Keratinocyte (primary cell): Measurements from ENCODE around the gene ANXA11. TPM values are rescaled to one million over a fixed set of nuclear protein-coding genes. Genes with fewer than 3 reads are reported as not detected.
A peak's percentile ranks its signal among the peaks of the same experiment; 100 is the strongest.
"Not testable (repeated sequence)": the region's sequence is repeated elsewhere in the genome, so short reads cannot be mapped to it uniquely, and the experiment has no call there.

ENCODE experiments used
- DNase-seq: peaks from one replicate; pipeline ENCODE4 v3.0.0-alpha.2; 2011; ENCODE audit warnings: low read depth, missing footprints, low spot score
- FAIRE-seq: peaks from 2 replicates; lab custom pipeline; 2011; peaks lifted over from hg19 to GRCh38; lab: Jason Lieb, UNC
- H2AFZ ChIP-seq: 2 replicates; pipeline ENCODE4 v1.6.0; 2012; ENCODE audit warnings: low read length, control low read depth, inconsistent platforms; ENCODE audit not compliant: control insufficient read depth
- H3K27ac ChIP-seq: 2 replicates; pipeline ENCODE4 v1.5.1; 2011; ENCODE audit warnings: low read length; ENCODE audit not compliant: control insufficient read depth, insufficient read depth
- H3K27me3 ChIP-seq: 3 replicates; pipeline ENCODE4 v1.6.0; 2011; ENCODE audit warnings: low read length; ENCODE audit not compliant: control insufficient read depth, insufficient read depth; ENCODE audit errors: extremely low read depth
- H3K36me3 ChIP-seq, 2 experiments: 2 replicates in 1 of 2; 3 replicates in 1 of 2; pipeline ENCODE4 v1.5.1; 2011; ENCODE audit warnings: low read length in 2 of 2, mild to moderate bottlenecking in 1 of 2; ENCODE audit not compliant: control insufficient read depth in 2 of 2, insufficient read depth in 2 of 2; ENCODE audit errors: extremely low read depth in 1 of 2
- H3K4me1 ChIP-seq: 3 replicates; pipeline ENCODE4 v1.5.1; 2011; ENCODE audit warnings: low read length; ENCODE audit not compliant: control insufficient read depth, insufficient read depth; ENCODE audit errors: extremely low read depth
- H3K4me2 ChIP-seq: 3 replicates; pipeline ENCODE4 v1.6.0; 2011; ENCODE audit warnings: low read depth, low read length; ENCODE audit not compliant: control insufficient read depth, insufficient read depth; ENCODE audit errors: extremely low read depth
- H3K4me3 ChIP-seq, 3 experiments: fragments of 200-600 bp in 1 of 3; sonication (generic) in 1 of 3; 2 replicates in 2 of 3; 3 replicates in 1 of 3; pipeline ENCODE4 v1.5.1; 2011 to 2016; ENCODE audit warnings: low read length in 3 of 3, mild to moderate bottlenecking in 3 of 3, control low read depth in 2 of 3, inconsistent platforms in 1 of 3, low read depth in 1 of 3, mixed read lengths in 1 of 3, mixed run types in 1 of 3, moderate library complexity in 1 of 3; ENCODE audit not compliant: control insufficient read depth in 2 of 3, insufficient read depth in 2 of 3; ENCODE audit errors: extremely low read depth in 1 of 3
- H3K79me2 ChIP-seq: 2 replicates; pipeline ENCODE4 v1.6.0; 2012; ENCODE audit warnings: low read length; ENCODE audit not compliant: control insufficient read depth, insufficient read depth
- H3K9ac ChIP-seq: 3 replicates; pipeline ENCODE4 v1.6.0; 2011; ENCODE audit warnings: low read length; ENCODE audit not compliant: control insufficient read depth, insufficient read depth; ENCODE audit errors: extremely low read depth
- H3K9me1 ChIP-seq: 3 replicates; pipeline ENCODE4 v1.6.0; 2011; ENCODE audit warnings: low read length; ENCODE audit not compliant: control insufficient read depth, insufficient read depth; ENCODE audit errors: extremely low read depth
- H3K9me3 ChIP-seq: 2 replicates; pipeline ENCODE4 v1.5.1; 2012; ENCODE audit warnings: low read depth, low read length; ENCODE audit not compliant: control insufficient read depth
- H4K20me1 ChIP-seq: 3 replicates; pipeline ENCODE4 v1.6.0; 2011; ENCODE audit warnings: low read length; ENCODE audit not compliant: control insufficient read depth, insufficient read depth; ENCODE audit errors: extremely low read depth
- EZH2 ChIP-seq: IDR thresholded peaks from one replicate; pipeline ENCODE4 v1.6.1; 2012; ENCODE audit warnings: inconsistent platforms, mild to moderate bottlenecking, low read length, moderate library complexity
- dilution Hi-C: fragments of 300-500 bp; cut with MboI; formaldehyde crosslinking; loops from one replicate; pipeline ENCODE4 v1.7.0; 2020; ENCODE audit warnings: low sequenced_read_pairs; ENCODE audit not compliant: extremely low pct_ligation_motif_present
- polyA plus RNA-seq, 5 experiments: library from polyadenylated mRNA; depleted of rRNA in 3 of 5; stranded (reverse) in 3 of 5; stranded (forward) in 1 of 5; unstranded in 1 of 5; fragments of >200 nt; gene quantifications; 1 replicate in 1 of 5; 2 replicates in 3 of 5; 3 replicates in 1 of 5; pipeline versions ENCODE4 v1.2.1 to v1.2.3, GENCODE V29; 2011 to 2012; ENCODE audit warnings: missing spikeins in 2 of 5, low read depth in 1 of 5, low replicate concordance in 1 of 5
- TF ChIP-seq, protein P1 (sequence below), 3 experiments: IDR thresholded peaks in 1 of 3; conservative IDR thresholded peaks in 1 of 3; optimal IDR thresholded peaks in 1 of 3; 2 replicates in 2 of 3; 3 replicates in 1 of 3; pipeline versions ENCODE3 to v1.5.1; 2011; ENCODE audit warnings: low read length in 3 of 3, mild to moderate bottlenecking in 3 of 3, moderate library complexity in 2 of 3, control low read depth in 1 of 3, inconsistent platforms in 1 of 3; ENCODE audit not compliant: insufficient read depth in 2 of 3; ENCODE audit errors: extremely low read depth in 1 of 3

Gene ANXA11
- polyA plus RNA-seq, 1 donor (not counting 4 experiments of a cell fraction or from before 2014, with no cell fraction given): 97.9 TPM

DNA sequence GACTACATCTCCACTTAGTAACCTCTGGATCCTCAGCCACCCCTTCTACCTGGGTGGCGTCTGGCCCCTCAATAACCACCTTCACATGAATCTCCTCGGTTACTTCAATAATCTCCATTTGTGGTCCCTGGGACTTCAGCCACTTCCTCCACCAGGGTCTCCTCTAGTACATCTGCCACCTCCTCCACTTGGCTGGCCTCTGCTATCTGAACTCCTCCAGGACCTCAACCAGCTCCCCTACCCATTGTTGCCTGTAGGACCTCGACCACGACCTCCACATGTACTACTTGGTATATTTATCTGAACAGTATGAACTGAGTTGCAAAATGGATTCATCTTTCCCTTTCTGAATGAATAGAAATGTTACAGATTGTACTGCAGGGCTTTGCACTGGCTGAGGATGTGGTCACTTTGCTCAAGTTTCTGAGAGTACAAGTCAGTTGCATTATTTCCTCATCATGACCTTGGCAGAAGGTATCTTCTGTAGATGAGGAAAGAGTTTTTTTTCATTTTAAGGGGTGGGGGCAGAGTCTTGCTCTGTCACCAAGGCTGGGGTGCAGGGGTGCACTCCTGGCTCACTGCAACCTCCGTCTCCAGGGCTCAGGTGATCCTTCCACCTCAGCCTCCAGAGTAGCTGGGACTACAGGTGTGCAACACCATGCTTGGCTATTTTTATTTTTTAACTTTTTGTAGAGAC lies 48.1 kb upstream of the ANXA11 start:
- no peak overlapping the region for H3K27ac ChIP-seq
- H3K9me3 ChIP-seq: no peaks in the 10 kb centered on the region
- H3K9ac ChIP-seq: no peak overlapping the region
- H3K27me3 ChIP-seq: peaks cover 2% of the 10 kb centered on the region
- no peaks in the 10 kb centered on the region for H4K20me1 ChIP-seq
- DNase-seq (no peak), FAIRE-seq (no peak)
- H3K4me2 ChIP-seq: no peak overlapping the region
- H3K36me3 ChIP-seq: no peaks in the 10 kb centered on the region
- H3K79me2 ChIP-seq: no peaks in the 10 kb centered on the region
- H3K9me1 ChIP-seq: no peaks in the 10 kb centered on the region
- TF ChIP-seq, protein P1, sequence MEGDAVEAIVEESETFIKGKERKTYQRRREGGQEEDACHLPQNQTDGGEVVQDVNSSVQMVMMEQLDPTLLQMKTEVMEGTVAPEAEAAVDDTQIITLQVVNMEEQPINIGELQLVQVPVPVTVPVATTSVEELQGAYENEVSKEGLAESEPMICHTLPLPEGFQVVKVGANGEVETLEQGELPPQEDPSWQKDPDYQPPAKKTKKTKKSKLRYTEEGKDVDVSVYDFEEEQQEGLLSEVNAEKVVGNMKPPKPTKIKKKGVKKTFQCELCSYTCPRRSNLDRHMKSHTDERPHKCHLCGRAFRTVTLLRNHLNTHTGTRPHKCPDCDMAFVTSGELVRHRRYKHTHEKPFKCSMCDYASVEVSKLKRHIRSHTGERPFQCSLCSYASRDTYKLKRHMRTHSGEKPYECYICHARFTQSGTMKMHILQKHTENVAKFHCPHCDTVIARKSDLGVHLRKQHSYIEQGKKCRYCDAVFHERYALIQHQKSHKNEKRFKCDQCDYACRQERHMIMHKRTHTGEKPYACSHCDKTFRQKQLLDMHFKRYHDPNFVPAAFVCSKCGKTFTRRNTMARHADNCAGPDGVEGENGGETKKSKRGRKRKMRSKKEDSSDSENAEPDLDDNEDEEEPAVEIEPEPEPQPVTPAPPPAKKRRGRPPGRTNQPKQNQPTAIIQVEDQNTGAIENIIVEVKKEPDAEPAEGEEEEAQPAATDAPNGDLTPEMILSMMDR (optimal IDR thresholded peaks at IDR 0.05 in 1 of 3, IDR thresholded peaks at IDR 0.05 in 1 of 3, conservative IDR thresholded peaks at IDR 0.05 in 1 of 3; ENCODE audit: extremely low read depth in 1 of 3, insufficient read depth in 2 of 3, low read length in 3 of 3): no peak
- TF ChIP-seq EZH2: no peak
- no peak overlapping the region for H2AFZ ChIP-seq
- peaks cover 9% of the 10 kb centered on the region for H3K4me1 ChIP-seq
- dilution Hi-C loops: loop anchor here (25.0 kb wide), 1 partner anchor 109 kb away; the partner anchor contains the start of genes DYDC1 and DYDC2
- no peak overlapping the region for H3K4me3 ChIP-seq

DNA sequence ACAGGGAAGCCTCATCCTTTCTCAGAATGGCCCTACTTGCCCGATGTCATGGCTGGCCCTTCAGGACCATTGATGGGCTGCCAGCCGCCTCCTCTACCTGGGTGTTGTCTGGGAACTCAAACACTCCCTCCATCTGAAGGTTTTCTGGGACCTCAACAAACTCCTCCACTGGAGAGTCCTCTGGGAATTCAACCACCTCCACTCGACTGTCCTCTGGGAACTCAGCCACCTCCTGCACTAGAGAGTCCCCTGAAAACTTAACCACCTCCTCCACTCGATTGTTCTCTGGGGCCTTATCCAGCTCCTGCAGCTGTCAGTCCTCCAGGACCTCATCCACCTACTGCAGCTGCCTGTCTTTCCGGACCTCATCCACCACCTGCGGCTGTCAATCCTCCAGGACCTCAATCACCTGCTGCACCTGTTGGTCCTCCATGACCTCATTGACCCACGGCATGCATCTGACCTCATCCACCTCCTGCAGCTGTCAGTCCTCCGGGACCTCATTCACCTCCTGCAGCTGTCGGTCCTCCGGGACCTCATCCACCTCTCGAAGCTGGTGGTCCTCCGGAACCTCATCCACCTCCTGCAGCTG lies 47.1 kb upstream of the ANXA11 start:
- no peaks in the 10 kb centered on the region for H3K36me3 ChIP-seq
- H3K9me1 ChIP-seq: no peaks in the 10 kb centered on the region
- peaks cover 2% of the 10 kb centered on the region for H3K27me3 ChIP-seq
- peak overlapping the region; percentile 45 for H3K4me2 ChIP-seq
- H3K79me2 ChIP-seq: no peaks in the 10 kb centered on the region
- TF ChIP-seq EZH2: no peak
- H3K4me3 ChIP-seq: no peak overlapping the region
- no peaks in the 10 kb centered on the region for H3K9me3 ChIP-seq
- H3K9ac ChIP-seq: no peak overlapping the region
- FAIRE-seq: no peak
- no peak for DNase-seq
- H3K27ac ChIP-seq: no peak overlapping the region
- dilution Hi-C loops: loop anchor here (25.0 kb wide), 1 partner anchor 110 kb away; the partner anchor contains the start of genes DYDC1 and DYDC2
- H4K20me1 ChIP-seq: no peaks in the 10 kb centered on the region
- H3K4me1 ChIP-seq: peaks cover 9% of the 10 kb centered on the region
- H2AFZ ChIP-seq: no peak overlapping the region

DNA sequence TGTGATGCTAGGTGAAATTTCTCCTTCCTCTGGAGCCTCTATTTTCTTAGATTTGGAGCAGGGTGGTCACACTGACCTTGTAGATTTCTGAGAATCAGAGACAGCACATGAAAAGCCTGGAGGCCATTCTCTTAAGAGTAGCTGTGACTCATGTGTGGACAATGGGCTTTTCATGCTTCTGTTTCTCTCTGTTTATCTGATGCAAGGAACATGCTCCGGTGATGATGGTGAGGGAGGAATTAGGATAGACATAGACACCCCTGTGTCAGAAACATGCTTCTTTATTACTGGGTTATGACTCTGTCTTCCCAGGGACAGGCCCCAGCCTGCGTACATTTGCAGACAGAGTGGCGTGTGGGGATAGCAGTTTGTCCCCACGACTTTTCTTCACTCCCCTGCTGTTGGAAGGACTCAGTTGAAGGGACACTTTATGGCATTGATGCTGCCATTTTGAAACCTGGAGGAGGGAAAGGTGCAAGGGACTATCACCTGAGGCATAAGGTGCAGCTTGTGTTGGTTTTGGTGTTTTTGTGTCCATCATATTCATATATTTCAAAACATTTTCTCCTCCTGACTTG lies 46.5 kb upstream of the ANXA11 start:
- DNase-seq, H3K4me1 ChIP-seq, H3K9me1 ChIP-seq, H4K20me1 ChIP-seq, H3K4me3 ChIP-seq, H2AFZ ChIP-seq, H3K9ac ChIP-seq, H3K27me3 ChIP-seq, H3K27ac ChIP-seq, H3K79me2 ChIP-seq, H3K36me3 ChIP-seq, H3K9me3 ChIP-seq: not testable (repeated sequence)
- dilution Hi-C loops: loop anchor here (25.0 kb wide), 1 partner anchor 111 kb away; the partner anchor contains the start of genes DYDC1 and DYDC2
- peak overlapping the region; percentile 45 for H3K4me2 ChIP-seq
- peak; percentile 67 for FAIRE-seq

DNA sequence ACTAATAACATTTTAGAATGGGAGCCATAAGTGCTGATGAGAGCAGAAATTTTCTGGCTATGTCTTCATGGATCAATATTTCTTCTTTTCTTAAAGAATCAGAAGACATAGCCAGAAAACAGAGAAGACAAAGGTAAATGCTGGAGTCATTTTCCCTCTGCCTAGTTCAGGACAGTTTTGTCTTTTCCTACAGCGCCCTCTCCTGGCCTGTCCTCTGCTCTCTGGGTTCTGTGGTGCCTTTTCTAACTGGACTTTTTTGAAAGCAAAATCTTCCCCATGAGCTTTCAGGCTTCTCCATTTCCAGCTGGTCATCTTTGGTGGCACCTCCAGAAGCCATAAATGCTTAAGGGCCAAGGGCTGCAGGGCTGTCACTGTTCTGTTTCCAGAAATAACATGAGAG lies 45.1 kb upstream of the ANXA11 start:
- not testable (repeated sequence) for H3K4me2 ChIP-seq, H3K9ac ChIP-seq, H3K9me1 ChIP-seq, H3K4me3 ChIP-seq, H3K27ac ChIP-seq, H3K27me3 ChIP-seq, H3K36me3 ChIP-seq, H3K9me3 ChIP-seq, H3K4me1 ChIP-seq, H2AFZ ChIP-seq, H4K20me1 ChIP-seq, H3K79me2 ChIP-seq, DNase-seq
- peak; percentile 70 for FAIRE-seq
- dilution Hi-C loops: loop anchor here (25.0 kb wide), 1 partner anchor 112 kb away; the partner anchor contains the start of genes DYDC1 and DYDC2
